Body of pancreas (tissue), 4 donors: ENCODE data around the gene PLEKHA3.

Experiments used
- CTCF ChIP-seq, 7 experiments: fragments of 450-650 bp in 4 of 7; fragments of 200-600 bp in 3 of 7; sonication (generic) in 3 of 7; IDR thresholded peaks; one replicate each; pipeline ENCODE4 v1.5.1; 2016 to 2019; ENCODE audit warnings: antibody characterized with exemption in 7 of 7
- POLR2A ChIP-seq, 3 donors: fragments of 450-650 bp; IDR thresholded peaks; one replicate each; pipeline ENCODE4 v1.6.1; 2016; ENCODE audit warnings: antibody characterized with exemption in 3 of 3, mild to moderate bottlenecking in 2 of 3

GRCh38 chr2:178478439-178479274 lies 1.6 kb upstream of the PLEKHA3 start, which contains the start of gene FKBP7:
- TF ChIP-seq CTCF (IDR thresholded peaks at IDR 0.05) (peak; percentile 41 to 74 (median 60)), POLR2A (IDR thresholded peaks at IDR 0.05) (peak; percentile 53 to 83 (median 82))
